HUDEP-2 (cell line): ENCODE results near the gene HOXB9.

Experiments used
- DNase-seq, 76 experiments: peaks; one replicate each; lab custom pipeline; 2025; ENCODE audit not compliant: unreplicated experiment in 76 of 76; lab: John Stamatoyannopoulos, UW

Gene HOXB9

DNA sequence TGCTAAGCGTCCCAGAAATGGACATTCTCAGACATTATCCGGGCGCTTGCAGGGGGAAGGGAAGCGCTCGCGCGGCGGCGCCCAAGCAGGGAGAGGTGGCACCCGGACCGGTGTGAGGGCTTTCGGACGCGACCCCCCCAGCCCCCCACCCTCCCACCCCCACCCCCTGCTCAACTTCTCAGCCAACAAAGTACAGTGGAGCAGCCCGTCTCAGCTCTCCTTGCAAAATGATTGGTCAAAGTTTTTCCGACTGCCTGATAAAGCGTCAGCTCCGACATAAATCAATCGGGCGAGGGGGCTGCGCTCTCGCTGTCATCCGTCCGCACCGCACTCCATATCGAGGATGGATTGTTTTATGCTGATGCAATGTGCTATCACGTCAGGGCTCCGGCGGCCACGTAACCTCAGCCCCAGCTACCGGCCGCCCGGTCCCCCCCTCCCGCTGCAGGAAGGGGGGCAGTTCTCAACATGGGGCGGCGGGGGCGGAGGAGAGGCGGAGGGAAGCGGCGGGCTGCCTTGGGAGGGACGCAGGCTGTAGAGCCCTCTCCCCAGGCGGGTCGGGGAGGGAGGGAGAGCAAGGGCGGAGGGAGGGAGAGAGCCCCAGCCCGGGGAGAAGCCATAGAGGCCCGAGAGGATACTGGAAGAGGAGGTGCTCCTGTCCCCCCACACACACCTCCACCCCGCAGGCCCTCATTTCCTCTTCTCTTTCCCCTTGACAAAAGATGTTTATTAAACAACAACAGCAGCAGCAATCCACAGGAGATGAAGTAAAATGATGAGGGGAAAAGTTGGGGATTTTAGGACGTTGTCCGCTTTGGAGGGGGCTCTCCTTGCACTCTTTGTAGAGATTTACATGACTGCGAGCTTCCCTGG is at the start of gene HOXB9:
HOXB9 (minus strand) TSS at position 114 of the 873 bp plus-strand sequence; CDS start at position 25, 89 bp downstream.
- peak in 1 of 76 experiments; percentile 34 for DNase-seq

DNA sequence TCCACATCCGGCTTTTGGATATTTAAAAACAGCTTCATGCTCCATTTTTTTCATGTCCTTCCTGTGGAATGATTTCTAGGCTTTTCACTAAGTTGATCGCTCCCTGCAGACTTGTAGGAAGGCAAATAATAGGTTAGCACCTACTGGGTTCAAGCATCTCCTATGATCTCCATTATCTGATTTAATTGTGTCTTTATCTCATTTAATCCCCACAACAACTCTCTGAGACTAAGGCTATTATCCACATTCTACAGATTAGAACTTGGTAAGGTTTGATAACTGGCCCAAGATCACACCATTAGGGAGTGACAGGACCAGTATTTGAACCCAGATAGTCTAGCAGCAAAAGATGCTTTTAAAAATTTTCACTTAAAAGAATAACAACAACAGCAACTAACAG is 46.2 kb upstream of the HOXB9 start:
- DNase-seq: no peak

DNA sequence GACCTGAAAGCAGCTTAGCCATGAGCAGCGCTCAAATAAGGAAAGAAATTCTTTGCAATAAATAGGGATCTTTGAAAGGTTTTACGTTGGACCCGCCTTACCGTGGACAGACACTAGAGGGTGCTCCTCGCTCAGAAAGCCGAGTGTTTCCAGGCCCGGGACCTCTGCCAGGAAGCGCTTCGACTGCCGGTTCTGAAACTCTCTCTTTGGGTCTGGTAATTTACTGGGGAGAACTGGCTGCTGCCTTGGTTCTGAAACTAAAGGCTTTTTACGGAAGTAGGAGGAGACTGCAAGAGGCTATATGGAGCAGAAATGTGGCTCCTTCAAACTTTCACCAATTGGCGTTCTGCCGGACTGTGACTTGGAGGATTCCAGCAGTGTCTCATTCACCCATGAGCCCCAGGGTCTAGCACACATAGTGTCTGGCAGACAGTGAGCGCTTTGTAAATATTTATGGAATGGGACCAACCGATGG is 45.6 kb upstream of the HOXB9 start:
- DNase-seq: peak in 55 of 76 experiments; percentile 4 to 71 (median 38)

GRCh38 chr17:48663134-48663924 is 37.2 kb upstream of the HOXB9 start:
- DNase-seq: peak in 1 of 76 experiments; percentile 6

GRCh38 chr17:48655913-48656312 is 29.8 kb upstream of the HOXB9 start:
- DNase-seq: no peak

DNA sequence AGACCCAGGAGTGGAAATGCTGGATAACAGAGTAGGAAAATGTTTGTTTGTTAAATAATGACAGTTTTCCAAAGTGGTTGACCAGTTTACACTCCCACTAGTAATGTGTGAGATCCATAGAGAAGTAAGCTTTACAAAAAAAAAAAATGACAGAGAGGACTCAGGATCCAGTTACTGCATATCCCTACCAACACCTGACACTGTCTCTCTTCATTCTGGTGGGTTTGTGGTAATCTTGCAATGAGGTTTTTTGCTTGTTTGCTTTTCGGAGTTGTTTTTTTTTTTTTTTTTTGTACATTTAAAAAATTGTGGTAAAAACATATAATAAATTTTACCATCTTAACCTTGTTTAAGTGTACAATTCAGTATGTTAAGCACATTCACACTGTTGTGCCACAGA is 23.6 kb upstream of the HOXB9 start:
- no peak for DNase-seq

DNA sequence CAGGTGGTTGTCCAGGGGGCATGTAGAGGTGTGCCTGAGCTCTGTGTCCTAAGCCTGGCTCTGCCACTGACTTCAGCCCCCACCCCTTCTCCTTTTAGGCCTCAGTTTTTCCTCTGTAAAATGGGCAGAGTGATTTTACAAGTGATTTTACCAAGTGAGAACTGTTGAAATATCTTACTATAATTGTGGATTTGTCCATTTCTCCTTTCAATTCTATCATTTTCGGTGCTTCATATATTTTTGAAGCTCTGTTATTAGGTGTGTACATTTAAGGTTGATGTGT is 21.7 kb upstream of the HOXB9 start:
- no peak for DNase-seq

DNA sequence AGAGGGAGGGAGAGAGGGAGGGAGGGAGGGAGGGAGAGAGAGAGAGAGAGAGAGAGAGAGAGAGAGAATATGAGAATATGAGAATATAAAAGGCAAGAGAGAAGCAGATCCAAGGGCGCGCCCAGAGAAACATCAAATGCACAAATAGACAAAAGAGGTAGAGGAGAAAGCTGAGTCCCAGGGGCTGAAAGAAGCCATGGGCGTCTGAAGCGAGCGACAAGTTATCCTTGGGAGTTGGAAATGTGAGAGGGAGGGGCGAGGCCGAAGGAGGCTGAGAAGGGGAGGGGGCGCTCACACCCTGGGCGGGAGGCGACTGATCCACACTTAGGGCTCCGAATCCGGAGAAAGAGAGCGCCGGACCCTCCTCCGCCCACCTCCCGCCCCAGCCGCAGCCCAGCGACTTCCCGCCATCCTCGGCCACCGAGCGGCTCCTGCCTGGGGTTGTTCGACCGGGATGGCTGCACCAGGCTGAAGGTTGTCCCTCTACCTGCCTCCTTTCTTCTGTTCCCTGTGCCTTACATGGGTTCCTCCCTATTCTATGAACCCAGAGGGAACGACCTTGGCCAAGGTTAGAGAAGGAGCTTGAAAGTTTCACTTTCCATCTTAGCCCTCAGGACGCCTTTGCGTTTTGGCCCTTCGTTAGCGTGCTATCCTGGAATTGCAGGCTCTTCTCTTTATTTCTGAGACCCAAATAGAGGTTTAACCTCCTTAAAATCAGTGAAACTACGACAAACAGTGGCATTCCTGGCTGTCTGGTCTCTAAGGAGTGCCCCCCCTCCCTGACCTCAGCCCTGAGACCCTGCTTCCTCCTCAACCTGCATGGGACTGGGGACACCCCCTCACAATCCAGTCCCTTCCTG is 21.2 kb upstream of the HOXB9 start:
- no peak for DNase-seq

GRCh38 chr17:48646183-48647102 is 20.3 kb upstream of the HOXB9 start:
- no peak for DNase-seq

DNA sequence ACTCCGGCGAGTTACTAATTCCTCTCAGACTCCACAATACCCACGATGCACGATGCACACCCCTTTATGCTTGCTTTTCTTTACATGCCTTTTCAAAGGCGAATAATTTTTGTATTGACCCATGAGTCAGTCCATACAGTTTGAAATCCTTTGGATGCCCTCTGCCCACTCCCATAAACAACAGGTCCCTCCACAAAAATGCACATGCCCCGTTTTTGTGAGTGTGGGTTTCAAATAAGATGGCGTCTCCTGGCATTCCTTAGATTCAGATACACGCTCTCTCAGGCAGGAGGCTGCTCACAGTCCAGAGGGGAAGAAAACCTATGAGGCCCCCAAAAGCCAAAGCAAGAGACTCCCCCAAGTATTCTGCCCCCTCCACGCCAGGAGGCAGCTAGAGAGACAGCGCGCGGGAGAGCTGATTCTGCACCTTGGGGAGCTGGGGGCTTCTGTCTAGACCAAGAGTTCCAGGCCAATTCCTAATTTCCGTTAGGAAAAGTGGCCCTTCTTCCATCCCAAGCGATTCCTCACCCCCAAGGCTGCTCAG is 19.6 kb upstream of the HOXB9 start:
- DNase-seq: no peak

GRCh38 chr17:48644910-48645557 is 18.9 kb upstream of the HOXB9 start:
- DNase-seq: no peak

GRCh38 chr17:48644159-48644558 is 18.0 kb upstream of the HOXB9 start:
- no peak for DNase-seq

DNA sequence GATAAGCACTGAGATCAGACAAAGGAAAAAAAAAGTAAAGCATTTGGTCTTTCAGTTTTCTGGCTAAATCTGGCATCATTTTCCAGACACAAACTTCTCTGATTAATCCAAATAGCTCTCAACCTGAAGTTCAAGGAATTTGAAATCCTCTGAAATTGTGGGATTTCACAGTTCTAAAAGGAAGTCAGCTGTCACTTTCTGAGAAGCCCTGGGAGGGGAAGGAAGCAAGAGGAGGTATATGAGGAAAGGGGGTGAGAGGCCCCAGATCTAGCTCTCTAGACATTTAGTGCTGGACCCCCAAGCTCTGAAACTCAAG is 17.5 kb upstream of the HOXB9 start:
- DNase-seq: no peak

GRCh38 chr17:48642843-48643696 is 16.9 kb upstream of the HOXB9 start:
- DNase-seq: no peak

GRCh38 chr17:48642059-48642842 is 16.1 kb upstream of the HOXB9 start:
- no peak for DNase-seq

- no peak for DNase-seq
Measured at GRCh38 chr17:48641541-48642058, 15.4 kb upstream of the HOXB9 start.

- DNase-seq: no peak
Measured at GRCh38 chr17:48640858-48641180, 14.7 kb upstream of the HOXB9 start.
